GM18870 (cell line): Measurements from ENCODE around the gene AGBL3.
"Not testable (repeated sequence)": the region's sequence is repeated elsewhere in the genome, so short reads cannot be mapped to it uniquely, and the experiment has no call there.

Experiments used
- ATAC-seq: cut with Tn5 transposase; IDR thresholded peaks from one replicate; pipeline ENCODE4 v1.9.1; 2021; ENCODE audit warnings: moderate library complexity; ENCODE audit not compliant: unreplicated experiment

Gene AGBL3

DNA sequence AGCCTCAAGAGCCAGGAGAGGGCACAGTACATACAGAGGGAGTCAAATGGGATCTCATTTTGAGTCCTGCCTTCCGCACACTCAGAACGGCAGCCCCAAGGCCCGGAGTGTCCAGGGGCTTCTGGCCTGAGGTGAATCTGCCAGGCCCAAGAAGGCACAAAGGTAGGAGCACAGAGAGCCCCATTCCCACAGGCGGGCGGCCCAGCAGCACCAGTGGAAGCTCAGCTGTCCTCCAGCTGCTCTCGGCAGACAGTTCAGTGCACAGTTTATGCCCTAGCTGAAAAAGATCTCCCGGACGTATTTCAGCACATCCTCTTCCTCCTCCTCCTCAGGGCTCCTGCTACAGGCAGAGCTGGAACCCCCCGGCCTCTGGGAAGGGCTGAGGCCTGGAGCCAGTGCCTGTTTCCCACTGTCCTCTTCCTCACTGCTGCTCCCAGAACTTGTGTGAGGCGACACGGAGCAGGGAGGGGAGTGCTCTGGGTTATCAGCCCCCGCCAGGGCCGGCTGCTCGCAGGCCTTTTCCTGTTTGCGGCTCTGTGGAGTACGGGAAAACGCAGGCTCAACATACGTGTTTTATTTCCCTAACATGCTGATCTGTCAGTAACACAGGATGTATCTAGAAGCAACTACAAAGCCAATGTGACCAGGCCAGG lies 180.2 kb downstream of the AGBL3 start:
- no peak for ATAC-seq

DNA sequence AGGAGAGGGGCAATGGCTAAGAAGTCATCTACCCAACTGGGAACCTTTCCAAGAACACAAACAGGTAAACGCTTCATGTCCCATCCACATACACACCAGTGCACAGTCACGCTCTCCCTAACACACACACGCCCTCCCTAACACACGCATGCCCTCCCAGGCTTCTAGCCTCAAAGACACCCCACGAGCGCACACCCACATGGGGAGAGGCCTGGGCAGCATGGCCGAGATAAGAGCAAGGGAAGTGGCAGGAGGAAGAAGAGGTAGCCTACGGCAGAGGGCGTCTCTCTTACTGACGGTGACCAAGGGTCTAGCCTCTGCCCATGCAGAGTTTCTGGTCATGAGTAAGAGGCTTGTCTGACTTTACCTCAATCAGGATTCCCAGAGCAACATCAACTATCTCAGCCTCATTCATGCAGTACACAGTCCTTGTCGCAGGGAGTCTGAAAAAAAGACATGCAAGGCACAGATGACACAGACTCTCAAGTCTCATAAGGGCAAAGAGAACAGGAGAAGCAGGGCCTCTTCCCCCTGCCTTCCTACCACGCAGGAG lies 181.1 kb downstream of the AGBL3 start:
- no peak for ATAC-seq

DNA sequence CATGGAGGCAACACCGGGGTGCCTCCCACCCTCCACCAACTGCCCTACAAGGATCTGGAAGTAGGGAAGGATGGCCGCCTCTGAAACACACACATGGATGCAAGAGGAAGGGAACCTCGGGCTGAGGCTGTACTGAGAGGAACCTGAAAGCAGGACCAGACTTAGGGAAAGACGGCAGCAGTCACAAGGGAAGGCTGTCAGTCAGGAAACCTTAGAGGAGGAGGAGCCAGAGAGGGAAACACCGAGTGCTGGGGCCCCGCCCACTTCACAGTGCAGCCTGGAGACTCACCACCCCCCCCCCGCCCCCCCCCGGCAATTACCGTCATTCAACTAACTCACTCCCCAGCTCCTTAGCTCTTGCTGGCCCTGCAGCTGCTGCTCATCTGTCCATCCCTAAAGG lies 181.7 kb downstream of the AGBL3 start:
- ATAC-seq = no peak

DNA sequence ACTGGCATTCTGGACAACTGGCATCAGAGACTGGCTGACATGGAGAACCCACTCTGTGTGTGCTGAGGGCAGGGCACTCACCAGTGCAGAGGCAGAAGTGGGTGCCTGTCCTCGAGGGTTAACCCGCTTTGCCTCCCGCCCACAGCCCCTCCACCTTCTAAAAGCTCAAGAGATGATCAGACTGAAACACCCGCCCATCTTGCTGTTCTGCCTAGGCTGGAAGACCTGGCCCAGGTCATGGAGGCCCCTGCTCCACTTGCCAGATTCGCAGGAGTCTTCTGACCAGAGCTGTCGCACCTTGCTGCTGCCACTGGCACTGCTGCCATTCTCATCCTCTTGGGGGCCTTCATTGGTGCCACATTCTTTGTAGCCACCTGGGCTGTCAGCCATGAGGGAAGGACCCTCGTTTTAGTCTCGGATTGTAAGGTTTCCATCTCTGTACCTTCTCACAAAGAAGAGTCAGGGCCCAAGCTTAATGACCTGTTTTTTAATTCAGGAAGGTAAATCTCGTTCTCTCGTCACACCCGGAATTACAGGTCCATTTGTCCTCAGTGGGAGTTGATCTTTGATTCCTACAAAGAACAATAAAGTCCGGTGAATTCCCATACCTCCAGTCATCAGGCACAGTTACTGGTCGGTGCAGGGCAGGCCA lies 182.3 kb downstream of the AGBL3 start:
- ATAC-seq = no peak

DNA sequence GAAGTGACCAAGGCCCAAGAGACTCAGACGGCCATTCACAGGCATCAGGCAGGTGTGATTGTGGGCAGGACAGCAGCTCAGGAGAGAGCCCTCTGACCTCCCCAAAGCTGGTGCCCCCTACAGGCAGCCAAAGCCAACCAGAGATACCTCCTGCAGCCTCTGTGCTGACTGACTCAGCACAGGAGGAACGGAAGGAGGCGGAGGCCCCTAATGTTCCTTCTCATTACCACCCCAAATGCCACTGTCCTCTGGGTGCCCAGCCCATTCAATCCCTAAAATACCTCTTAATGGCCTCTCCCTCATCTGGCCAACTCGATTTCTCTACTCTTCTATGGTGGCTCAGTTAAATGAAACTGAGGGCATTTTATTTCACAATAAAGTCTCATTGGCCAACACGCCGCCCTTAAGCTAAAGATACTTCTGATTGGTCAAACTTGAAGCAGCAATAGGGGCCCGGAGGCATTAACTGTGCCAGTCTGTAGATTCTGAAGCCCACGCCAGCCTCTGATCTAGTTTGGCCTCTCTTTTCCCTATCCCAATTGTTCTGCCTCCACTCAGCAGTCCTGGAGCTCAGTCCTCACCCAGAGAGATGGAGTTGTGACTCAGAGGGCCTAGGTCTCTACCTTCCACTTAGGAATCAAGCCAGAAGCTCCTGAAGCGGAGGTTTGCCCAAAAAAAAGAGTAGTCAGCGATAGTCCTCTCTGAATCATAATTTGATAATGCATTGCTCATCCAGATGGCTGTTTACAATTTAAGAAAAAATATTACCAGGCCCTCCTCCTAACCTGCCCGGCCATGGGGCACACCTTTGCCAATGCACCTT lies 183.0 kb downstream of the AGBL3 start:
- peak; percentile 40 for ATAC-seq

DNA sequence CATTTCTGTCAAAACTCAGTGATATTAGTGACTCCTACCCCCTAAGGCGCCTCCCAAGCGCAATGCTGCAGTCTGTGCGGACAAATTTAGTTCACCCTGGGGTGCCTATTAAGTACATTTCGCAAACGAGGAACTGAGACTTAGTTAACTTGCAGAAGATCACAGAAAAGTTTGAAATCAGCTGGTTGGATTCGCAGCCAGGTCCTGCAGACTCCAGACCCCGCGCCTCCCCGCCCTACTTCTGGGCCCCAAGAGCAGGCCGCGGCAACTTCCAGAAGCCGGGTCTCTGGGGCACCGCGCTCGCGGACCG lies 183.6 kb downstream of the AGBL3 start:
- ATAC-seq = no peak

DNA sequence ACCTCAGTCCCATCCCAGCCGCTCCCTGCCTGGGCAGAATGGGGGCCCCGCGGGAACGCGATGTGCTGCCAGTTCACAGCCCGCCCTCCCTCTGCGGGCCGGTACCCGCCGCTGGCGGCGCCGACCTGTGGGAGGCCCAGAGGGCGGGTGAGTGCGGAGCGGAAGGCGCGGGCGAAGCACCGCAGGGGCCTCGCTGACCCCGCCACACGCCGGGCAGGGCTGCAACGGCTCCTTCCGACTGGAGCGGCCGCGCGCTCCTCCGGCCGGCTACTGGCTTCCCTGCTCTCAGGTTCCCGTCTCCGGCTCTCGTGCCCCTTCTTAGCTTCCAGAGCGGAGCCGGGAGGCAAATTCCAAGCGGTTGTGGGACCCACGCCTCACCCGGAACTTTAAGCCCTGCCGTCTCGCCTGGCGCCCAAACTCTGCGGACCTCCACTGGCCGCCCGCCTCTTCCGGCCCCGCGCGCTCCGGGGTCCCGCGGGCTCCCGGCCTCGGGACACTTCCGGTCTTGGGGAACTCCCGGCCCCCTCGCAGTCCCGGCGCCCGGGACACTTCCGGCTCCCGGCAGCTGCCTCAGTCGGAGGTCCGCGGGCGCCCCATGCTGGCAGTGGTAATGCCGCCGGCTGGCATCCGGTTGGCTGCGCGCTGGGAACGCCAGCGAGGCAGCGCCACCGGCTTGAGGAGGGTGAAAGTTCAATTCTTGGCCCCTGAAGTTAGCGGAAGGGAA lies 184.1 kb downstream of the AGBL3 start, which contains the start of gene CYREN:
Gene CYREN, minus strand, starts transcription at position 434 of the 724 bp plus-strand sequence. CDS start 1,785 bp downstream, outside the sequence.
- ATAC-seq = peak; percentile 56

DNA sequence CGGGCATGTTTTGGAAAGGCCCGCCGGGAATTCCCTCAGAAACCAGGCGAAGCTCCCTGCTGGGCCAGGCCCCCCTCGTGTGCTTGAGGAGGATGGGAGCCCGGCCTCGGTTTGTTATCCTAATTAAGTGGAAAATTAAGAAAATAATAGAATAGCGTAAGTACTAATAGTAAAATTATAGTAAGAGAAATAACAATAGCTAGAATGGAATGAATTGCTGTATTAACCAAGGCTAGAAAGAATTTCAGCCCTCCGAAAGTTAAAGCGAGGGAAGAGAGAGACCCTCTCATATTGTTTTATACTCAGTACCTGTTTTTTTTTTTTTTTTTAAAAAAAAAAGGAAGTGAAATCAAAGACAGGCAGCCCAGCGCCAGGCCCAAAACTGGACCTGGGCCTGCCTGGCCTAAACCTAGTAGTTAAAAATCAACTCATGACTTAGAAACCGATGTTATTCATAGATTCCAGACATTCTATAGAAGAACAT lies 184.7 kb downstream of the AGBL3 start:
- ATAC-seq = peak; percentile 43

DNA sequence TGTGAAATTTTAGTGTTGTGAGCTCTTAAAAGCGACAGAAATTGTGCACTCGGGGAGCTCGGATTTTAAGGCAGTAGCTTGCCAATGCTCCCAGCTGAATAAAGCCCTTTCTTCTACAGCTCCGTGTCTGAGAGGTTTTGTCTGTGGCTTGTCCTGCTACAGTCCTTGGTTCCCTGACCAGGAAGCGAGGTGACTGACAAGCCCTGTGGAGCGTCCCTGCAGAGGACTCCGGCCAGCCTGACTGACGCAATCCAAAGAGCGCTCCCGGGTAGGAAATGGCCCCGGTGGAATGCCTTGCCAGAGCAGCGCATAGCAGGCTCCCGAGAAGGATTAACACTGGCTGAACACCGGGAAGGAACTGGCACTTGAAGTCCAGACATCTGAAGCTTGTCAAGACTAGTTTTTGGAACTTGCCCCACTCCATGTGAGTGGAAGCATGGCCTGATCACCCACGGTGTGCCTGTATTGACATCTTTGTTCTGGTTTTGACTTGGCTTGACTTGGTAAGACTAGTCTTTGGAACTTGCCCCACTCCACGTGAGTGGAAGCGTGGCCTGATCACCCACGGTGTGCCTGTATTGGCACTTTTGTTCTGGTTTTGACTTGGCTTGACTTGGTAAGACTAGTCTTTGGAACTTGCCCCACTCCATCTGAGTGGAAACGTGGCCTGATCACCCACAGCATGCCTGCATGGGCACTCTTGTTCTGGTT lies 185.4 kb downstream of the AGBL3 start:
- not testable (repeated sequence) for ATAC-seq

DNA sequence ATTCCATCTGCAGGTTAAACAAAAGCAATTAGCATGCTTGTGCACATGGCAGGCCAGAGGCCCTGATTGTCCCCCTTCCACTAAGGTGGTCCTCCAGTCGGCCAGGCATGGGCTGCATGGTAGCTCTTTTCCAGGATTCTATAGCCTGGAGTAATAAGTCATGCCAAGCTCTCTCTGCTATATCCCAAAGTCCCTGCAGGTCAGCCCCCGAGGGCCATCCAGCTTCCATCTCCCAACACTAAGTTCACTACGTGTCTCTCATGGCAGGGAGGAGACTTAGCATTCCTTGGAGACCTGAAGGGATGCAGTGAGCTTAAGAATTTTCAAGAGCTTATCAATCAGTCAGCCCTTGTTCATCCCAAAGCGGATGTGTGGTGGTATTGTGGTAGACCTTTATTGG lies 187.6 kb downstream of the AGBL3 start:
- ATAC-seq = not testable (repeated sequence)

DNA sequence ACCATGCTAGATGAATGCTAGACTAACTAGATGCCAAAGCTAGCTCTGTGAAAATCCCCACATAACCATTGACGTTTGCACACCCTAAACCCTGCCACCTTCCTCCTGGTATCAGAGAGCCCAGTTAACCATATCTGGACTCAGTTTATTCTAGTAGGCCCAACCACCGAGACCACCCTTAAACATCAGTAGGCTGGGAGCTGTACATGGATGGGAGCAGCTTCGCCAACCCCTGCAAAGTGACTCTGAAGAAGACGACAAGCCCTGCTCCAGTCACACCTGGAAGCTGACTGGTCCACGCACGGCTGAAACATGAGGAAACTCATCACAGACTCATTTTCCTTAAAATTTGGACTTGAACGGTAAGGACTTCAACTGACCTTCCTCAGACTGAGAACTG lies 188.6 kb downstream of the AGBL3 start:
- ATAC-seq = no peak

DNA sequence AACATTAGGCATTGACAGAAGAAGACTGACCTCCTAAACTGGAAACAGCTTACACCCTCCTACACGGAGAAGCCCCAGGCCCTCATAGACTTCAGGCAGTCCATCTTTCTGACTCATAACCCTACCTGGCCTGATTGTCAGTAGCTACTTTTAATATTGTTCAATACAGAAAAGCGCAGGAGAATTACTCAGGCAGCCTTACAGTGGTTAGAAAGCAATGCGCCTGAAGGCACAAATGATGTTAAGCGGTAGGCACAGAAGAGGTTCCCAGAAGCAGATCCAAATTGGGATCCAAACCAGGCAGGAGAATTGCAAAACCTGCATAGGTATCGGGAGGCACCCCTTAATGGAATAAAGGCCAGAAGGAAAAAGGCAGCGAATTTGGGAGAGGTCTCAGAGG lies 189.6 kb downstream of the AGBL3 start:
- no peak for ATAC-seq

DNA sequence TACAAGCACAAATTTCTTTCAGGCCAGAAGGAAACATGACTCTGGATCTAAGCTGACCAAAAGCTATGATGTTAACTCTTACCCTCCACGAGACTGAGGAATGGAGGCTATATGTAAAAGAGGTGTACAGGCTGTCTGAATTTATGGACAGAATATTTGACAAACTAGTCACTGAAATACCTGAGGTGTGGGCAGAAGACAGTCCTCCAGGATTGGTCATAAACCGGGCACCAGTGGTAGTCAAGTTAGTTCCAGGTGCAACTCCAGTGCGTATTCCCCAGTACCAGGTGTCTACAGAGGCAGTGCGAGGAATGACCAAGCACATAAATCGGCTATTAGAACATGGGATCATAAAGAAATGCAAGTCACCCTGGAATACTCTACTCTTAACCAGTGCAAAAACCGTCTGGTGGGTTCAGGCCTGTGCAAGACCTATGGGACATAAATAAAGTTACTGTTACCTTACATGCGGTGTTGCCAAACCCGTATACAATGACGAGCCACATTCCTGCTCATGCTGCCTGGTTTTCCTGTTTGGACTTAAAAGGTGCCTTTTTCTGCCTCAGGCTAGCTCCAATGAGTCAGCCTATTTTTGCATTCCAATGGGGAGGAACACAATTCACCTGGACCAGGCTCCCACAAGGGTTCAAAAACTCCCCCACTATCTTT lies 190.9 kb downstream of the AGBL3 start:
- no peak for ATAC-seq

DNA sequence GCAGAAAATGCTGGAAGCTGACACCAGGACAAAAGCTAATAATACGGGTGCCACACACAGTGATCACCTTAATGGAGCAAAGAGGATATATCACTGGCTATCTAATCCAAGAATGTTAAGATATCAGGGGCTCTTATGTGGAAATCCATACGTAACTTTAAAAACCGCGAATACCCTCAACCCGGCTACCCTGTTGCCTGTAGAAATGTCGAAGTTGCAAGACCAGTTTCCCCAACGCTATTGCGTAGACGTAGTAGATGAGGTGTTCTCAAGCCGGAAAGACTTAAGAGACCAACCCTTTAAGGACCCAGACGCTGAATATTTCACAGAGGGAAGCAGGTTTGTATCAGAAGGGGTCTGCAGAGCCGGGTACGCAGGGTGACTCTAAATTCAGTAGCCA lies 192.1 kb downstream of the AGBL3 start:
- no peak for ATAC-seq

DNA sequence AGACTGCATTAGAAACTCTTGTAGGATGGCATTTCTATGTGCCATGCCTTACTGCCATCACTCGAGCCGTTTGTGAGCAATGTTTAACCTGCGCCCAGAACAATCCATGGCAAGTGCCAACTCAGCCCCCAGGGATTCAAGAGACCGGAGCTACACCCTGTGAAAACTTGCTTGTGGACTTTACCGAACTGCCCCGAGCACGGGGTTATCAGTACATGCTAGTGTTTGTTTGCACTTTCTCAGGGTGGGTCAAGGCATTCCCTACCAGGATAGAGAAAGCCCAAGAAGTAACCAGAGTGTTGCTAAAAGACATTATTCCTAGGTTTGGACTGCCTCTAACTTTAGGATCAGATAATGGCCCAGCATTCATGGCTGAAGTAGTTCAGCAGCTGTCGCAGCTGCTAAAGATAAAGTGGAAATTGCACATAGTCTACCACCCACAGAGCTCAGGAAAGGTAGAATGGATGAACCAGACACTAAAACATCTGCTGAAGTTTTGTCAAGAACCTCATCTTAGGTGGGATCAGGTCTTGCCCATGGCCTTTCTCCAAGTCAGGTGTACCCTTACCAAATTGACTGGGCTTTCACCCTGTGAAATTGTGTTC lies 193.1 kb downstream of the AGBL3 start:
- ATAC-seq = no peak

DNA sequence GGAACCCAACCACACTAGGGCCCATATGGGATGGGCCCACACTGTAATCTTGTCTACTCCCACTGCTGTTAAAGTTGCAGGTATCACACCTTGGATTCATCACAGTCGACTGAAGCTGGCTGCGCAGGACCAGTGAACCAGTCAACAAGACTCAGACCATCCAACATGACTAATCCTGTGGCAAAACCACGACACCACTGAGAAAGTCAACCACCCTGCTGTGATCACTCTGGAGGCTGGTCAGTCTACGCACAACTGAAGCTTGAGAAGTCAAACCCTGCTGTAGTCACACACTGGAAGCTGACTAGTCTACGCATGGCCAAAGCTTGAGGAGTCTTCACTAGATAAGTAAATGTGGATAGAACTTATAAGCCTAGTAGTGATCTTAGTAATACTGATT lies 193.8 kb downstream of the AGBL3 start:
- no peak for ATAC-seq

DNA sequence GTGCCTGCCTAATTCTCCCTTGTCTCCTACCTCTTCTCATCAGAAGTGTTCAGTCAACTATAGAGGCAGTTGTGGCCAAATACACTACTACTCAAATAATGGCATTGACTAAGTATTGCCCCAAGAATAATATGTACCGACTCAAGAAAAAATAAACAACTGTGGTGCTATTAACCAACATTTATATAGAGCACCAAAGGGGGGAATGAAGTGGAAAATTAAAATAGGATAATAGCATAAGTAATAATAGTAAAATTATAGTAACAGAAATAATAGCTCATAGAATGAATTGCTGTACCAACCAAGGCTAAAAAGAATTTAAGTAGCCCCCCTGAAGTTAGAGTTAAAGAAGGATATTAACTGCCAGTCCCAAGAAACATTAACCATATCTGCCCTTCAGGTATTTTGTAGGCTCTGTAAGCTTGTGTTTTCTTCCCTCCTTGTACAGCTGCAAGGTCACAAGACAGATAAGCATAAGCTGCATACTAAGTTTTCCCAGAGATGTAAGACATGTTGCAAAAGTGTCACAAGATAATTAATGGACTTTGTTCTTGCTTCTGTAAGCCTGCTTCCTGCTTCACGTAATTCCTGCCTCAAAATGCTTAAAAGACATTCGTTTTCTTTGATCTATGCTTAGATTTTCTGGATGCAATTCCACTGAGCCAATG lies 195.1 kb downstream of the AGBL3 start:
- ATAC-seq = no peak

DNA sequence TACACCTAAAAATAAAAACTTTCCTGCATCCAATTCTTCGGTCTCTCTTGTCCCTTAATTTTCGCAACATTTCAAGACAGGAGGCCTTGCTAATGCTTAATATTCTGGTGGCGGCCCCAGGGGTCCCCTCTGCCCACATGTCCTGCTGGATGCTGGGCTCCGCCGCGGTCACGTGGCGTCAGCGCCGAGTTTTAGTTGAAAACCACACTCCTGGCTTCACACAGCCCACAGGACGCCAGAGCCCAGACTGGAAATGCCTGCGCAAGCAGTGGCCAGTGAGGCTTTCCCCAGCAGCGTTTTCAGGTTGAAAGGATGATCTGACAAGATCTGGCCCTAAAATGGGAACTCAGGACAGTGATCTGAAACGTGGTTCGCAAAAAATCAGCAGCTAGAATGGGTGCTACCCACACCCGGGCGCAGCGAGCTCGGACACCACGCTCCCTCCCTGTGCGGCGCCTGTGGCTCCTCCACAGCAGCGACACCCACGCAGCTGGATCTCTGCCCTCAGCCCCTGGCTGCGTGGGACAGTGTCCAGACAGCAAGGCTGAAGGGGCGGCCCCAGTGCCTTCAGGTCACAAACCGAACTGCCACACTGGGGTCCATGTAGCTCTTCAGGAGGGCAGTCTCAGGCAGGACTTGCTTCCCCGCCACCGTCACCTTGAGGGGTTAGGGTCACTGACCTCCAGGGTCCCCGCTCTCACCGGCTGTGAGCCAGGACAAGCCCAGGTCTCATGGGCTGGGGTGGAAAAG lies 195.8 kb downstream of the AGBL3 start:
- no peak for ATAC-seq
